Liver (tissue), 3 donors: ENCODE data around the gene IFT74.

ENCODE experiments used
- CTCF ChIP-seq: fragments of 150-350 bp; IDR thresholded peaks from 2 replicates; pipeline ENCODE4 v1.5.1; 2017; ENCODE audit warnings: improper control_type of control experiment, low read depth, low read length; ENCODE audit not compliant: missing input control
- MAX ChIP-seq: IDR thresholded peaks from 2 replicates; pipeline ENCODE4 v1.6.1; 2016; ENCODE audit warnings: antibody characterized with exemption
- RAD21 ChIP-seq, 2 donors: IDR thresholded peaks; 2 replicates each; pipeline ENCODE4 v1.6.1; 2016; ENCODE audit warnings: antibody characterized with exemption in 2 of 2, mild to moderate bottlenecking in 2 of 2
- REST ChIP-seq: IDR thresholded peaks from 2 replicates; pipeline ENCODE4 v1.6.1; 2016; ENCODE audit warnings: antibody characterized with exemption, mild to moderate bottlenecking
- donor health status: healthy.
- donor health status: healthy.

GRCh38 chr9:27041746-27042145 is 85.5 kb downstream of the IFT74 start:
- no peak for TF ChIP-seq RAD21 (IDR thresholded peaks at IDR 0.05)
- no peak for TF ChIP-seq CTCF
- TF ChIP-seq REST, result no peak
- no peak for TF ChIP-seq MAX
